Left cardiac atrium (tissue), 4 donors: ENCODE measurements around the gene CDNF. TPM values are rescaled to one million over a fixed set of nuclear protein-coding genes. Genes with fewer than 3 reads are reported as not detected.
A peak's percentile ranks its signal among the peaks of the same experiment; 100 is the strongest.
"Not testable (repeated sequence)": the region's sequence is repeated elsewhere in the genome, so short reads cannot be mapped to it uniquely, and the experiment has no call there.

ENCODE experiments used
- ATAC-seq, 2 donors: fragments of 200-7000 bp; cut with Tn5 transposase; one replicate each; pipeline ENCODE4 v1.9.1; 2020; ENCODE audit warnings: mild to moderate bottlenecking in 2 of 2, moderate library complexity in 2 of 2
- DNase-seq: peaks from one replicate; pipeline ENCODE4 v3.0.0-alpha.2; 2020
- intact Hi-C, 2 donors: fragments of 100-400 bp; cut with DNase I; formaldehyde crosslinking; loops; one replicate each; pipeline versions ENCODE4 v1.14.1 to v1.15.1; 2022 to 2023
- long read RNA-seq: library from polyadenylated mRNA; unstranded; transcript quantifications from one replicate; pipeline ENCODE4 v2.0.0, GENCODE V29; 2021
- total RNA-seq, 2 donors: library from RNA; stranded (reverse); fragmentation: NEBNext Ultra II Directional; extraction: Animal tissue kit (Norgen Biotek cat#: 25700); gene quantifications; one replicate each; pipeline ENCODE4 v1.2.1, GENCODE V29; 2021
- donor health status: DM: no; HTN: yes; CAD: no.
- donor health status: DM: no; HTN: yes; CAD: no; lungs with severe emphysema.
- donor health status: DM: yes; HTN: yes; CAD: no.
- donor health status: Dilated cardiomyopathy.

CDNF gene
- 1 to 10 TPM; 1.3 to 1.6 TPM for total RNA-seq
- long read RNA-seq = 0 reads

DNA sequence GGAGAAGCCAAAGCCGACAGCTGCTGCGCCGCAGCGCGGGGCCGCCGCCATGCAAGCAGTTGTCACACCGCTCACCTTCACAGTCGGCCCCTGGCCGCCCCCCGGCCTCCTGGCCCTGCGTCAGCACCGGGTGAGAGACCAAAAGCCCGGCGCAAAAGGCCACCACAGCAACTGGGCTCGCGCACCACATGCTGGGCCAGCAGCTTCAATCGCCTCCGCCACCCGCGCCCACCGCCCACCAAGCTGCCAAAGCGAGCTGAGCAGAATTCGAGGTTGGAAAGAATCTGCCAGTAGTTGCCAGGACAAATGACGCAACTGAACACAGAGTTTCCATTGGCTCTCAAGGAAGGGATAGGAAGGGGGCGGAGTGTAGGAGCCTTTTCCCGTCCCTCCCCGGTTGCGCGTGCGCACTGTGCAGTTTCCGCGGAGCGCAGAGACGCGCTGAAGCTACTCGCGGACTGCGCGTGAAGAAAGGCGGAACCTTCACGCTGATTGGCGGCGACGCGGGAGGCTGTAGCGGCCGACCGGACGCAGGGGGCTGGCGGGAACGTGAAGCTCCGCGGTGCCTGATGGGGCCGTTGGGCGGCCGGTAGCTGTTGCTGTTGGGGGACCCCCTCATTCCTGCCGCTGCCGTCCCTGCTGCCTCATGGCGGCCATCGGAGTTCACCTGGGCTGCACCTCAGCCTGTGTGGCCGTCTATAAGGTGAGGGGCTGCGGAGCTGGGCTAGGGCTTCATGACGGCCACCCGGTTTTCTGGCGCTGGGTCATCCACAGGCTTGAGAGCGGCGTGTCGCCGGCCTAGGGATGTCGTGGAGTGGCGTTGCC, at the start of gene CDNF, which contains the start of the genes HSPA14 and MSANTD7:
TSS of gene CDNF (minus strand) at position 281 of the 825 bp plus-strand sequence. CDS start at position 190, 91 bp downstream.
TSS of gene HSPA14 (plus strand) at position 550 of the 825 bp plus-strand sequence. CDS start at position 647, 97 bp downstream.
TSS of gene MSANTD7 (plus strand) at position 550 of the 825 bp plus-strand sequence. CDS start 3,979 bp downstream, outside the sequence.
- intact Hi-C loops = loop anchor here in 1 of 2 donors (2.0 kb wide), 1 partner anchor 39 kb away; no protein-coding TSS in a partner anchor
- DNase-seq (peak; percentile 99), ATAC-seq (peak; percentile 98 to 99)

GRCh38 chr10:14884082-14884481, 46.2 kb upstream of the CDNF start:
- intact Hi-C loops = no loop called here
- no peak for DNase-seq
- no peak for ATAC-seq

DNA sequence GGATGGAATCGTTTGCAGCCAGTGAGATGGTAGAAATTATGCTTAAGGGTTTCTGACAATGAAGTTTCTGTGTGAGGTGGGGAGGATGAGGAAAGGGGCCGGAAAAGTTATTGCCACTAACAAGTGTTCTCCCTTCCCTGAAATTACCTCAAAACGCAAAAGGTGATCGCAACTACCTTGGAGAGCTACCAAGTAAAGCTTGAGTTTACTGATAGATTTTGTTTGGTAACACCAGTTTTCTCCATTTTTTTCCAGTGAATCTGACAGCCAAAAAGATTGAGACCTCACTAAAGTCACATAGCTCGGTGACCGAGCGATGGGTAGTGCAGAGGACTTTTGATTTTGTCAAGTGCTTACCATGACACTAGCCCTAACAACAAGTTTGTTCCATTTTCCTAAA, 42.4 kb upstream of the CDNF start:
- intact Hi-C loops = no loop called here
- no peak for ATAC-seq
- DNase-seq = no peak

DNA sequence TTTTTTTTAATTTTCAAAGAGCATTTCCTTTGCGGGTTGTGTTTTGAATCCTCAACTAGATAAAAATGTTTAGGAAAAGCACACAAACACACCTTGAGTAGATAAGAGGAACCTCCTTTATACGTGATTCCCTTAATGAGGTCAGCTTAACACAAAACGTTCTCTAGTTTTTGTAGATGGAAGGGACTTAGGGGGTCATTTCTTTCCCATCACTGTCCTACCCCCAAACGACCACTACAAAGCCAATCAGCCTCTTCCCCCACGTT, 42.0 kb upstream of the CDNF start:
- no peak for DNase-seq
- no peak for ATAC-seq
- intact Hi-C loops = loop anchor here in 1 of 2 donors (5.0 to 10.0 kb wide), 2 partner anchors 75 to 278 kb away; partner anchors contain the start of genes DCLRE1C and MEIG1

GRCh38 chr10:14879124-14879927, 41.5 kb upstream of the CDNF start:
- DNase-seq (no peak), ATAC-seq (no peak)
- intact Hi-C loops = loop anchor here in 1 of 2 donors (5.0 to 10.0 kb wide), 2 partner anchors 75 to 277 kb away; partner anchors contain the start of genes DCLRE1C and MEIG1

DNA sequence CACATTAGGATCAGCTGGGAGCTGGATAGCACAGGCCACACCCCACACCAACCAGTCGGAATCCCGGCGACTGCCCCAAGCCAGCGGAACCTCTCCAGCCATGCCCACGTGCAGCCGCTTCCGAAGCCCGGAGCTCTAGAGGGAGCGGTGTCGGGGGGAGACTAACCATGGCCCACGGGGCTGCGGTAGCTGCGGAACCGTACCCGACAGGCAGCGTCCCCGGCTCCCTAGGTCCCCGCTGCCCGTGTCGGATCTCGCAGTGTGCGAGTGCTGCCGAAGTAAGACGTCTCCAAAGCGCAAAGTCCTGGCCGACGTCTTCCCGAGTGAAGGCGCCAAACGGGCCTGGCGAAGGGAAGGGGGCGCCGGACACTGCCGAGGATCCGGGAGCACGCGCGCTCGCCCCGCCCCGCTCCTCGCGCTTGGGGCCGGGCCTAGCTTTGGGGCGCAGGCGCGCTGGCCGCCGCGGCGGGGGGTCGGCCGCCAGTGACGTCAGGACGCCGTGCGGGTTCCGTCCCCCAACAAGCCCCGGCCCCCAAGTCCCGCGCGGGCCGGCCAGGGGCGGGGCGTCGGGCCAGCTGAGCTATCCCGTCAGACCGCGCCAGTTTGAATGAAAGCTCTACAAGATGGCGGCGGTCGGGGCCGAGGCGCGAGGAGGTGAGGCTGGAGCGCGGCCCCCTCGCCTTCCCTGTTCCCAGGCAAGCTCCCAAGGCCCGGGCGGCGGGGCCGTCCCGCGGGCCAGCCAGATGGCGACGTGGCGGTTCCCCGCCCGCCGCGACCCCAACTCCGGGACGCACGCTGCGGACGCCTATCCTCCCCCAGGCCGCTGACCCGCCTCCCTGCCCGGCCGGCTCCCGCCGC, 40.7 kb upstream of the CDNF start, which contains the start of gene SUV39H2:
TSS of gene SUV39H2 (plus strand) at position 601 of the 858 bp plus-strand sequence. CDS start at position 624, 23 bp downstream.
- intact Hi-C loops = loop anchor here in 1 of 2 donors (5.0 to 10.0 kb wide), 2 partner anchors 76 to 276 kb away; partner anchors contain the start of genes DCLRE1C and MEIG1
- peak; percentile 97 for ATAC-seq
- DNase-seq = peak; percentile 96

- intact Hi-C loops = loop anchor here in 1 of 2 donors (2.0 to 10.0 kb wide), 3 partner anchors 38 to 274 kb away; partner anchors contain the start of genes CDNF, DCLRE1C, HSPA14 and MEIG1
- ATAC-seq = no peak
- peak; percentile 28 for DNase-seq
These were observed 38.9 kb upstream of the CDNF start for GRCh38 chr10:14876764-14877163.

GRCh38 chr10:14875941-14876340, 38.1 kb upstream of the CDNF start:
- DNase-seq = no peak
- no peak for ATAC-seq
- intact Hi-C loops = loop anchor here in 1 of 2 donors (2.0 to 10.0 kb wide), 3 partner anchors 37 to 274 kb away; partner anchors contain the start of genes CDNF, DCLRE1C, HSPA14 and MEIG1

GRCh38 chr10:14873090-14873760, 35.4 kb upstream of the CDNF start:
- DNase-seq = no peak
- intact Hi-C loops = loop anchor here in 1 of 2 donors (10.0 kb wide), 1 partner anchor 82 kb away; the partner anchor contains the start of genes DCLRE1C and MEIG1
- ATAC-seq = no peak

DNA sequence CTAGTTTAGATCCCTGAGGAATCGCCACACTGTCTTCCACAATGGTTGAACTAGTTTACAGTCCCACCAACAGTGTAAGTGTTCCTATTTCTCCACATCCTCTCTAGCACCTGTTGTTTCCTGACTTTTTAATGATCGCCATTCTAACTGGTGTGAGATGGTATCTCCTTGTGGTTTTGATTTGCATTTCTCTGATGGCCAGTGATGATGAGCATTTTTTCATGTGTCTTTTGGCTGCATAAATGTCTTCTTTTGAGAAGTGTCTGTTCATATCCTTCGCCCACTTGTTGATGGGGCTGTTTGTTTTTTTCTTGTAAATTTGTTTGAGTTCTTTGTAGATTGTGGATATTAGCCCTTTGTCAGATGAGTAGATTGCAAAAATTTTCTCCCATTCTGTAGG, 27.0 kb upstream of the CDNF start:
- DNase-seq, ATAC-seq, intact Hi-C loops: not testable (repeated sequence)

DNA sequence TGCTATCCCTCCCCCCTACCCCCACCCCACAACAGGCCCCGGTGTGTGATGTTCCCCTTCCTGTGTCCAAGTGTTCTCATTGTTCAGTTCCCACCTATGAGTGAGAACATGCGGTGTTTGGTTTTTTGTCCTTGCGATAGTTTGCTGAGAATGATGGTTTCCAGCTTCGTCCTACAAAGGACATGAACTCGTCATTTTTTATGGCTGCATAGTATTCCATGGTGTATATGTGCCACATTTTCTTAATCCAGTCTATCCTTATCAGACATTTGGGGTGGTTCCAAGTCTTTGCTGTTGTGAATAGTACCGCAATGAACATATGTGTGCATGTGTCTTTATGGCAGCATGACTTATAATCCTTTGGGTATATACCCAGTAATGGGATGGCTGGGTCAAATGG, 26.6 kb upstream of the CDNF start:
- ATAC-seq, intact Hi-C loops, DNase-seq: not testable (repeated sequence)

- intact Hi-C loops = no loop called here
- DNase-seq = no peak
- no peak for ATAC-seq
These were observed 23.0 kb upstream of the CDNF start for GRCh38 chr10:14860791-14861190.

GRCh38 chr10:14859775-14860174, 21.9 kb upstream of the CDNF start:
- DNase-seq = no peak
- intact Hi-C loops = no loop called here
- ATAC-seq = no peak

GRCh38 chr10:14859043-14859442, 21.2 kb upstream of the CDNF start:
- ATAC-seq (no peak), DNase-seq (no peak)
- intact Hi-C loops = no loop called here

DNA sequence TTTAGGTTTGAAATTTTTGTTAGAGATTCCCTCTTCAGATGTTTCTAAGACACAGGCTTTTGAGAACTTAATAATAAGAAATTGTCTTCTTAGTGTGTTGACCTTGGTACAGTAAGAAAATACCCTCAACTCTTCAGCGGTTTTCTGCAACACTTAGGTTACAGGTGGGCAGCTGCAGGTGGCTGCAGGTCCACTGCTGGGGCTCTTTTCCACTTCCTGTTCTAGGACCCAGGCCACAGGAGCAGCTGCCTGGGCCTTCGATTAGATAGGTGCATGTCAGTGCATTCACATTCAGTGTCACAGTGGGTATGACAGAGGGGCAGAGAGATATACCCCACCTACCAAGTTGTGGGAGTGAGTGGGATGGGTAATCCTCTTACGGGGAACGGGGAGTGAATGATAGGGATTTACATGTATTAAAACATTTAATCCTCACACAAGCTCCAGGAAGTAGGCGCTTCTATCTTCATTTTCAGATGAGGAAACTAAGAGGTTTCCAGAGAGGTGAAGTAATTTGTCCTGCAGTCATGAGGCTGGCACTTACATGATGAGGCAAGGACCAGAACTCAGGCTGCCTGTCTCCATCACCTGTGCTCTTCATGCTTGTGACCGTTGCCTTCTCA, 20.6 kb upstream of the CDNF start:
- no peak for DNase-seq
- ATAC-seq = no peak
- intact Hi-C loops = no loop called here

DNA sequence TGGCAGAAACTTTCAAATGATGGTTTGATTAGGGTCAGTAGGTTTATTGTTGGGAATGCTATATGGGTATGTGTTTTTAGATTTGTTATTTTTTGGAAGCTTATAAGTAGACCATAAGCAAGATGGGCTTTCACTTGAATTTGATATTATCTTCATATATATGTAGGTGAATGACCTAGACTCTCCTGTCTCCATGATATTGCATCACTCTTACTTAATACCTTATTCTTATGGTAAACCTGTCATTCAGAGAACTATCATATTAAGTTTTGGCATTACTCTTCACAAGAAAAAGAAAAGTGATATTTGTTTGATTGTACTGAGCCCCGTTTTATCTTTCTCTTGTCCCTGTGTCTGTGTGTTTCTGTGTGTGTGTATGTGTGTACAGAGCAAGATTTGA, 17.6 kb upstream of the CDNF start:
- intact Hi-C loops = no loop called here
- ATAC-seq (no peak), DNase-seq (no peak)

DNA sequence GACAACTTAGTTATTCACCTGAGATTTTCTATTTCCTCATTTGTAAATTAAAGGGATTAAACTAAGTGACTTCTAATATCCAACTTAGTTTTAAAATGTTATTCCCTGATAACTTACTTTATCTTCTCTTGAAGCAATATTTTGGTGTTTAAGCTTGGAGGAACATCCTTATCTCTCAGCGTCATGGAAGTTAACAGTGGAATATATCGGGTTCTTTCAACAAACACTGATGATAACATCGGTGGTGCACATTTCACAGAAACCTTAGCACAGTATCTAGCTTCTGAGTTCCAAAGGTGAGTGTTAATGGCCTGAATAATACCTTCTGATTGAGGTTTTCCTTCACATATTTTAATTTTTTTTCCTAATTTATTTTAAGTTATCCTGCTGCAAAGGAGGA, 14.4 kb upstream of the CDNF start:
- ATAC-seq = no peak

More for the DNA sequence above, 14.4 kb upstream of the CDNF start:
- no peak for DNase-seq
- intact Hi-C loops = no loop called here
